GM12878 (cell line): ENCODE measurements around the gene CHPT1. TPM values are rescaled to one million over a fixed set of nuclear protein-coding genes. Genes with fewer than 3 reads are reported as not detected.

Experiments
- ATAC-seq: fragments of 200-7000 bp; cut with Tn5 transposase; 3 replicates; pipeline ENCODE4 v1.9.1; 2020; ENCODE audit warnings: mild to moderate bottlenecking, moderate library complexity
- BruUV-seq: library from RNA; stranded (reverse); fragments of 400-500 nt; replicated peaks from 2 replicates; lab custom pipeline; 2021; lab: Mats Ljungman, UMichigan
- CTCF ChIA-PET: fragments of 300-600 bp; sonication (Branson Sonifier 250); formaldehyde crosslinking; extraction: SDS; loops from one replicate; lab custom pipeline; 2021; ENCODE audit warnings: inconsistent platforms; lab: Yijun Ruan, JAX
- POLR2A ChIA-PET: fragments of 350-600 bp; formaldehyde crosslinking; extraction: SDS; loops from one replicate; lab custom pipeline; 2021; ENCODE audit warnings: inconsistent platforms; lab: Charles Lee
- RAD21 ChIA-PET: fragments of 300-600 bp; sonication (Branson Sonifier 250); formaldehyde crosslinking; loops from one replicate; lab custom pipeline; 2023; ENCODE audit warnings: antibody characterized with exemption; ENCODE audit not compliant: unreplicated experiment; lab: Charles Lee
- SMC1A ChIA-PET: fragments of 300-600 bp; sonication (Branson Sonifier 250); formaldehyde crosslinking; loops from one replicate; lab custom pipeline; 2023; ENCODE audit not compliant: unreplicated experiment, uncharacterized antibody; lab: Charles Lee
- DNase-seq: peaks from one replicate; pipeline ENCODE4 v3.0.0-alpha.2; 2011; ENCODE audit warnings: low read depth, low spot score
- FAIRE-seq: peaks from 3 replicates; lab custom pipeline; 2011; peaks lifted over from hg19 to GRCh38; lab: Jason Lieb, UNC
- H2AFZ ChIP-seq: 2 replicates; pipeline ENCODE4 v1.6.0; 2011; ENCODE audit warnings: low read depth, low read length, control low read depth; ENCODE audit not compliant: control insufficient read depth
- H3K27ac ChIP-seq: 2 replicates; pipeline ENCODE4 v1.5.1; 2011; ENCODE audit warnings: control low read depth; ENCODE audit not compliant: control insufficient read depth, insufficient read depth
- H3K27me3 ChIP-seq, 2 experiments: replicated peaks in 1 of 2; 2 replicates each; pipeline versions ENCODE4 v1.6.0 to v1.6.1; 2011; ENCODE audit warnings: low read length in 1 of 2; ENCODE audit not compliant: control insufficient read depth in 2 of 2, insufficient read depth in 2 of 2
- H3K36me3 ChIP-seq, 2 experiments: 2 replicates each; pipeline ENCODE4 v1.5.1; 2011; ENCODE audit warnings: low read length in 1 of 2; ENCODE audit not compliant: control insufficient read depth in 2 of 2, insufficient read depth in 2 of 2
- H3K4me1 ChIP-seq: 2 replicates; pipeline ENCODE4 v1.6.1; 2011; ENCODE audit warnings: mild to moderate bottlenecking, low read length, moderate library complexity, mixed read lengths; ENCODE audit not compliant: control insufficient read depth, insufficient read depth
- H3K4me2 ChIP-seq: 2 replicates; pipeline ENCODE4 v1.6.0; 2011; ENCODE audit warnings: control low read depth; ENCODE audit not compliant: control insufficient read depth, insufficient read depth
- H3K4me3 ChIP-seq: fragments of 200-600 bp; sonication (generic); 2 replicates; pipeline ENCODE4 v1.5.1; 2016
- H3K79me2 ChIP-seq: 2 replicates; pipeline ENCODE4 v1.6.0; 2011; ENCODE audit warnings: low read length; ENCODE audit not compliant: control insufficient read depth, insufficient read depth
- H3K9ac ChIP-seq: 2 replicates; pipeline ENCODE4 v1.8.0; 2011; ENCODE audit warnings: low read length, control low read depth, mixed read lengths; ENCODE audit not compliant: control insufficient read depth, insufficient read depth
- H3K9me3 ChIP-seq: replicated peaks from 3 replicates; pipeline ENCODE4 v1.5.1; 2011; ENCODE audit warnings: mild to moderate bottlenecking, low read length; ENCODE audit not compliant: control insufficient read depth, insufficient read depth
- H4K20me1 ChIP-seq: 2 replicates; pipeline ENCODE4 v1.6.0; 2011; ENCODE audit not compliant: control insufficient read depth, insufficient read depth
- EZH2 ChIP-seq: IDR thresholded peaks from 2 replicates; pipeline ENCODE4 v1.6.1; 2012; ENCODE audit warnings: low read depth, mild to moderate bottlenecking, control low read depth, inconsistent platforms, low read length, borderline replicate concordance; ENCODE audit not compliant: control insufficient read depth
- LARP7 ChIP-seq: fragments of 450-650 bp; IDR thresholded peaks from 2 replicates; pipeline ENCODE4 v1.6.1; 2017; ENCODE audit warnings: mild to moderate bottlenecking
- MYC ChIP-seq: IDR thresholded peaks from 2 replicates; pipeline ENCODE4 v1.6.1; 2011; ENCODE audit warnings: mild to moderate bottlenecking, low read length, moderate library complexity, inconsistent platforms; ENCODE audit not compliant: insufficient read depth, insufficient replicate concordance, insufficient read length, severe bottlenecking
- SUZ12 ChIP-seq: fragments of 200-600 bp; sonication (generic); IDR thresholded peaks from one replicate; pipeline ENCODE4 v1.6.1; 2018; ENCODE audit warnings: antibody characterized with exemption, mild to moderate bottlenecking; ENCODE audit not compliant: unreplicated experiment
- ZBED1 ChIP-seq: IDR thresholded peaks from 2 replicates; pipeline ENCODE4 v1.6.1; 2016; ENCODE audit warnings: borderline replicate concordance
- WGBS: methylation state at CpG from one replicate; pipeline ENCODE4 v1.1.6; 2016; ENCODE audit warnings: low lambda C conversion rate; ENCODE audit not compliant: insufficient replicate concordance, insufficient coverage; ENCODE audit errors: missing lambda C conversion rate; 5-methylcytosine and 5-hydroxymethylcytosine counted together
- in situ Hi-C: fragments of 300-500 bp; cut with MboI; formaldehyde crosslinking; loops from 9 replicates; pipeline ENCODE4 v1.14.3; 2018; ENCODE audit warnings: mixed read lengths
- intact Hi-C: fragments of 100-400 bp; cut with micrococcal nuclease; formaldehyde crosslinking; loops from one replicate; pipeline ENCODE4 v1.14.2; 2022; ENCODE audit not compliant: unreplicated experiment
- polyA plus RNA-seq, 11 experiments: library from polyadenylated mRNA; depleted of rRNA in 4 of 11; unstranded in 6 of 11; stranded (reverse) in 5 of 11; fragments of >200 nt; fragmentation: Nextera tagmentation in 4 of 11; fragmentation: Illumina TruSeq in 1 of 11; extraction: Ambion mirVana in 4 of 11; extraction: Trizol in 1 of 11; gene quantifications; 1 replicate in 1 of 11; 2 replicates in 10 of 11; pipeline versions ENCODE4 v1.2.1 to v1.2.3, GENCODE V29; 2011 to 2016; ENCODE audit warnings: inconsistent platforms in 2 of 11, missing spikeins in 2 of 11, low read depth in 1 of 11
- total RNA-seq, 4 experiments: library from RNA; depleted of rRNA in 3 of 4; stranded (reverse); fragments of >200 nt in 3 of 4; fragmentation: Illumina TruSeq in 1 of 4; extraction: Trizol in 1 of 4; gene quantifications; 2 replicates each; pipeline versions ENCODE4 v1.2.1 to v1.2.3, GENCODE V29; 2013 to 2021
- TF ChIP-seq, protein P1 (sequence below): IDR thresholded peaks from 2 replicates; pipeline ENCODE4 v1.6.1; 2012; ENCODE audit warnings: low read depth, low read length, improper control_type of control experiment
- TF ChIP-seq, protein P2 (sequence below): IDR thresholded peaks from 2 replicates; pipeline ENCODE4 v1.6.1; 2012; ENCODE audit warnings: low read depth, low read length, improper control_type of control experiment
- TF ChIP-seq, protein P3 (sequence below): fragments of 450-650 bp; IDR thresholded peaks from 2 replicates; pipeline ENCODE4 v1.6.1; 2016; ENCODE audit warnings: mild to moderate bottlenecking, moderate library complexity, borderline replicate concordance

CHPT1 gene
- total and polyA plus RNA-seq, 10 of the 15 experiments (the other 5 are each of a cell fraction or from before 2014, with no cell fraction given): 0.85 to 10.2 (median 3.9) TPM

DNA sequence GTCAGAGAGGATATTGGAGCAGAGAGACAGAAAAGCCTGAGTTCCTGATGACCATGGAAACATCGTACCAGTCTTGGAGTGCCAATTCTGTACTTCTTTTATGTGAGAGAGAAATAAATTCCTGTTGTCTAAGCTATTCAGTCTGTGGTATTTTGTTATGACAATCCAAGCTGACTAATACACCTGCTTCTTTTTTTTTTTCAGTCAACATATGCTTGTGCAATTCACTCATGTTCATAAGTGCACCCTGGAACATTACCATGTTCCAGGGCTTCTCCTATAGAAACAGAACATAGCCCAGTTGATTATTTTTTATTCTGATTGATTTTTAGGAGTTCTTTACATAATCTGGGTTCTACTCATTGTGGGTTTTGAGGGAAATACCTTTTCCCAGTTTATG lies 1.7 kb upstream of the CHPT1 start:
- FAIRE-seq: no peak
- 94% methylated on average over 1 of the region's 1 CpG for WGBS
- Histone ChIP-seq H3K36me3 (no peaks in the 10 kb centered on the region), H3K4me2 (no peak overlapping the region), H3K4me3 (no peak overlapping the region), H3K9ac (no peak overlapping the region), H3K79me2 (no peaks in the 10 kb centered on the region), H3K27ac (no peak overlapping the region), H3K4me1 (peaks cover 4% of the 10 kb centered on the region), H3K27me3 (no peaks in the 10 kb centered on the region), H4K20me1 (no peaks in the 10 kb centered on the region), H2AFZ (no peak overlapping the region), H3K9me3 (no peaks in the 10 kb centered on the region)
- intact Hi-C loops: loop anchor here (10.0 kb wide), 1 partner anchor 121 kb away; no protein-coding TSS in a partner anchor
- ChIA-PET SMC1A (interaction anchor here (1.2 kb wide), 1 partner anchor 23 kb away, joined by 7 read pairs; no protein-coding TSS in a partner anchor), RAD21 (no interaction called here), POLR2A (no interaction called here), CTCF (no interaction called here)
- DNase-seq: no peak
- BruUV-seq: no TSS peak
- no peak for ATAC-seq
- in situ Hi-C loops: no loop called here
- TF ChIP-seq MYC (no peak), ZBED1 (no peak), SUZ12 (no peak), LARP7 (no peak), EZH2 (no peak)
- TF ChIP-seq, protein P1, sequence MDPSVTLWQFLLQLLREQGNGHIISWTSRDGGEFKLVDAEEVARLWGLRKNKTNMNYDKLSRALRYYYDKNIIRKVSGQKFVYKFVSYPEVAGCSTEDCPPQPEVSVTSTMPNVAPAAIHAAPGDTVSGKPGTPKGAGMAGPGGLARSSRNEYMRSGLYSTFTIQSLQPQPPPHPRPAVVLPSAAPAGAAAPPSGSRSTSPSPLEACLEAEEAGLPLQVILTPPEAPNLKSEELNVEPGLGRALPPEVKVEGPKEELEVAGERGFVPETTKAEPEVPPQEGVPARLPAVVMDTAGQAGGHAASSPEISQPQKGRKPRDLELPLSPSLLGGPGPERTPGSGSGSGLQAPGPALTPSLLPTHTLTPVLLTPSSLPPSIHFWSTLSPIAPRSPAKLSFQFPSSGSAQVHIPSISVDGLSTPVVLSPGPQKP: no peak
- TF ChIP-seq, protein P2, sequence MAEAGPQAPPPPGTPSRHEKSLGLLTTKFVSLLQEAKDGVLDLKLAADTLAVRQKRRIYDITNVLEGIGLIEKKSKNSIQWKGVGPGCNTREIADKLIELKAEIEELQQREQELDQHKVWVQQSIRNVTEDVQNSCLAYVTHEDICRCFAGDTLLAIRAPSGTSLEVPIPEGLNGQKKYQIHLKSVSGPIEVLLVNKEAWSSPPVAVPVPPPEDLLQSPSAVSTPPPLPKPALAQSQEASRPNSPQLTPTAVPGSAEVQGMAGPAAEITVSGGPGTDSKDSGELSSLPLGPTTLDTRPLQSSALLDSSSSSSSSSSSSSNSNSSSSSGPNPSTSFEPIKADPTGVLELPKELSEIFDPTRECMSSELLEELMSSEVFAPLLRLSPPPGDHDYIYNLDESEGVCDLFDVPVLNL: no peak
- TF ChIP-seq, protein P3, sequence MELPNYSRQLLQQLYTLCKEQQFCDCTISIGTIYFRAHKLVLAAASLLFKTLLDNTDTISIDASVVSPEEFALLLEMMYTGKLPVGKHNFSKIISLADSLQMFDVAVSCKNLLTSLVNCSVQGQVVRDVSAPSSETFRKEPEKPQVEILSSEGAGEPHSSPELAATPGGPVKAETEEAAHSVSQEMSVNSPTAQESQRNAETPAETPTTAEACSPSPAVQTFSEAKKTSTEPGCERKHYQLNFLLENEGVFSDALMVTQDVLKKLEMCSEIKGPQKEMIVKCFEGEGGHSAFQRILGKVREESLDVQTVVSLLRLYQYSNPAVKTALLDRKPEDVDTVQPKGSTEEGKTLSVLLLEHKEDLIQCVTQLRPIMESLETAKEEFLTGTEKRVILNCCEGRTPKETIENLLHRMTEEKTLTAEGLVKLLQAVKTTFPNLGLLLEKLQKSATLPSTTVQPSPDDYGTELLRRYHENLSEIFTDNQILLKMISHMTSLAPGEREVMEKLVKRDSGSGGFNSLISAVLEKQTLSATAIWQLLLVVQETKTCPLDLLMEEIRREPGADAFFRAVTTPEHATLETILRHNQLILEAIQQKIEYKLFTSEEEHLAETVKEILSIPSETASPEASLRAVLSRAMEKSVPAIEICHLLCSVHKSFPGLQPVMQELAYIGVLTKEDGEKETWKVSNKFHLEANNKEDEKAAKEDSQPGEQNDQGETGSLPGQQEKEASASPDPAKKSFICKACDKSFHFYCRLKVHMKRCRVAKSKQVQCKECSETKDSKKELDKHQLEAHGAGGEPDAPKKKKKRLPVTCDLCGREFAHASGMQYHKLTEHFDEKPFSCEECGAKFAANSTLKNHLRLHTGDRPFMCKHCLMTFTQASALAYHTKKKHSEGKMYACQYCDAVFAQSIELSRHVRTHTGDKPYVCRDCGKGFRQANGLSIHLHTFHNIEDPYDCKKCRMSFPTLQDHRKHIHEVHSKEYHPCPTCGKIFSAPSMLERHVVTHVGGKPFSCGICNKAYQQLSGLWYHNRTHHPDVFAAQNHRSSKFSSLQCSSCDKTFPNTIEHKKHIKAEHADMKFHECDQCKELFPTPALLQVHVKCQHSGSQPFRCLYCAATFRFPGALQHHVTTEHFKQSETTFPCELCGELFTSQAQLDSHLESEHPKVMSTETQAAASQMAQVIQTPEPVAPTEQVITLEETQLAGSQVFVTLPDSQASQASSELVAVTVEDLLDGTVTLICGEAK: no peak
